ENCODE data around the gene AGRN. TPM values are rescaled to one million over a fixed set of nuclear protein-coding genes. Genes with fewer than 3 reads are reported as not detected.

Gene AGRN
- total RNA-seq, 1 donor from 2014 or later = 203 TPM

DNA sequence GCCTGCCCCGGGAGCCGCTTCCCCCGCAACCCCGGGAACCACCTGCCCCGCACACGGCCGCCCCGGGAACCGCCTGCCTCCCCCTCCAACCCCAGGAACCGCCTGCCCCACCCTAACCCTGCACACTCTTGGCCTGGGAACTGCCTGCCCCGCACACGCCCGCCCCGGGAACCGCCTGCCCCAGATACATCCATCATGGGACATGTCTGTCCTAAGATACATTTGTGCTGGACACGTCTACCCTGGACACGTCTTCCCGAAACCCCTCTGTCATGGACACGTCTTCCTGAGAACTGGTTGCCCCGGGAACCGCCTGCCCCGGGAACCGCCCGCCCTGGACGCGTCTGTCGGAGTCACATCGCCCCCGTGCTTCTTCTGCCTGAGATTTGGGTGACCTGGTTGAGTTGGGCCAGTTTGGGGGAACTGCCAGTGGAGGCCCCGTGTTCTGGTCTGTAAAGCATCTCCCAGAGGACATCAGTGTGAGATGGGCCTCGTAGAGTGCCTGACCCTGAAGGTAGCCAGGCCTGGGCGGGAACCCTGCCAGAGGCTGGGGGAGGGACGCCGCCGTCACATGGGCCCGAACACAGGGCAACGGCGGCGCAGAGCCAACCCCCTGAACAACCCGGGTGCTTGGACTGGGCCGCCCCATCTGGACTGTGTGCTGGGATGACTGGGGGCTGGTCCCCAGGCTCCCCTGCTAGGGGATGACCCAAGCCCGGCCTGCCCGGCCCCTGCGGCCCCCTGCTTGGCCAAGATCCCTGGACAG, 41.7 kb upstream of the AGRN start:
- TF ChIP-seq, protein P1, sequence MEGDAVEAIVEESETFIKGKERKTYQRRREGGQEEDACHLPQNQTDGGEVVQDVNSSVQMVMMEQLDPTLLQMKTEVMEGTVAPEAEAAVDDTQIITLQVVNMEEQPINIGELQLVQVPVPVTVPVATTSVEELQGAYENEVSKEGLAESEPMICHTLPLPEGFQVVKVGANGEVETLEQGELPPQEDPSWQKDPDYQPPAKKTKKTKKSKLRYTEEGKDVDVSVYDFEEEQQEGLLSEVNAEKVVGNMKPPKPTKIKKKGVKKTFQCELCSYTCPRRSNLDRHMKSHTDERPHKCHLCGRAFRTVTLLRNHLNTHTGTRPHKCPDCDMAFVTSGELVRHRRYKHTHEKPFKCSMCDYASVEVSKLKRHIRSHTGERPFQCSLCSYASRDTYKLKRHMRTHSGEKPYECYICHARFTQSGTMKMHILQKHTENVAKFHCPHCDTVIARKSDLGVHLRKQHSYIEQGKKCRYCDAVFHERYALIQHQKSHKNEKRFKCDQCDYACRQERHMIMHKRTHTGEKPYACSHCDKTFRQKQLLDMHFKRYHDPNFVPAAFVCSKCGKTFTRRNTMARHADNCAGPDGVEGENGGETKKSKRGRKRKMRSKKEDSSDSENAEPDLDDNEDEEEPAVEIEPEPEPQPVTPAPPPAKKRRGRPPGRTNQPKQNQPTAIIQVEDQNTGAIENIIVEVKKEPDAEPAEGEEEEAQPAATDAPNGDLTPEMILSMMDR (conservative IDR thresholded peaks at IDR 0.05) = no peak
- no peak overlapping the region for H3K4me3 Mint-ChIP-seq
- DNase-seq (ENCODE audit: low read depth, low spot score) = no peak
- H3K4me1 Mint-ChIP-seq = peaks cover 3% of the 10 kb centered on the region
- H3K36me3 Mint-ChIP-seq (ENCODE audit: low read depth) = peaks cover 3% of the 10 kb centered on the region
- peaks cover 3% of the 10 kb centered on the region for H3K9me3 Mint-ChIP-seq
- no peak overlapping the region for H3K27ac Mint-ChIP-seq (ENCODE audit: unreplicated experiment)
- peaks cover 24% of the 10 kb centered on the region for H3K27me3 Mint-ChIP-seq (ENCODE audit: low read depth)

DNA sequence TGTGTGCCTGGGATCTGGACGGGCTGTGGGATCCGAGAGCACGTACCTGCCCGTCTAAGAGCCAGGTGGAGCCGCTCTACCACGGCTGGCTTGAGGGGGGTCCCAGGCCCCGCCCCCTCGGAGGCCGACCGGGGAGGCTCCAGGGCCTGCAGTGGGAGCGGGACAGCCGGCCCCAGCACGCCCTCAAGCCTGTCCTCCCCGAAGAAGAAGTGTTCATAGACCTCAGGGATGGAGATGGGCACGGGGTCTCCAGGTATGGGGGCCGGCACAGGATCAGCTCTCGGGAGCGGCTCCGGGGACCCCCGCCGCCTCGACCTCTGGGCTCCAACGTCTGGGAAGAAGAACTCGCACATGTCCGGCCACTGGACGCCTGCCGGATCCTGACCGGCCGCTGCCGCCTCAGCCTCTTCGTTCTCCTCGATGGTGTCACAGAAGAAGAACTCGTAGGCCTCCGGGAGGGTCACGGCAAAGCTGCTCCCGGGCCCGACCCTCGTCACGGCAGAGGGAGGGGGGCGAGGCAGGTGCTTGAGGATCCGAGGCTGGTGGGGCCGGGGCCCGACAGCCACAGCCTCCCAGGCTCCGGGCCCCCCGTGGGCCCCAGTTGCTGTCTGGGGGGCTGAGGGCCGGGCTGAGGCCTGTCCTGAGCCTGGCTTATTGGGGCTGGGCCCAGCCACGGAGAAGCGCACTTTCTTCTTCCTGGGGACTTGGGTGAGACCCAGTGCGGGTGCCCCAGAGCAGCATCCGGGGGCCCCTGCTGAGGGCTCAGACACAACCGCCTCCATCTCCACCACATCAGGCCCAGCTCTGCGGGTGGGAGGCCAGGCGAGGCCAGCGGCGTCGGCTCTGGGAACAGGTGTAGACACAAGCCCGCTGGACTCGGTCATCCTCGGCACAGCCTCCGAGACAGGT, 40.8 kb upstream of the AGRN start:
- Mint-ChIP-seq H3K27ac (ENCODE audit: unreplicated experiment) (no peak overlapping the region), H3K36me3 (ENCODE audit: low read depth) (peaks cover 3% of the 10 kb centered on the region), H3K9me3 (peaks cover 3% of the 10 kb centered on the region), H3K4me3 (no peak overlapping the region), H3K27me3 (ENCODE audit: low read depth) (peaks cover 29% of the 10 kb centered on the region), H3K4me1 (peaks cover 3% of the 10 kb centered on the region)
- no peak for DNase-seq (ENCODE audit: low read depth, low spot score)
- TF ChIP-seq, protein P1 (conservative IDR thresholded peaks at IDR 0.05) = no peak

DNA sequence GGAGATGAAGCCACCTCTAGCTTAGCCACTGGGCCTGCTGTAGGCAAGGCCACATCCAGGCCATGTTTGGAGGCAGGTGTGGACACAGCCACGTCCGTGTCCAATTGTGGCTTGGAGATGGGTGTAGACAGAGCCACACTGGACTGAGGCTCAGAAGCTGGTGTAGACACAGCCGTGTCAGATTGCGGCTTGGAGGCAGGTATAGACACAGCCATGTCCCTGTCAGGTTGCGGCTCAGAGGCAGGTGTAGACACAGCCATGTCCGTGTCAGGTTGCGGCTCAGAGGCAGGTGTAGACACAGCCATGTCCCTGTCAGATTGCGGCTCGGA, 40.2 kb upstream of the AGRN start:
- TF ChIP-seq, protein P1 (conservative IDR thresholded peaks at IDR 0.05) = no peak
- H3K36me3 Mint-ChIP-seq (ENCODE audit: low read depth) = peaks cover 3% of the 10 kb centered on the region
- peaks cover 3% of the 10 kb centered on the region for H3K9me3 Mint-ChIP-seq
- no peak for DNase-seq (ENCODE audit: low read depth, low spot score)
- H3K4me1 Mint-ChIP-seq = peaks cover 3% of the 10 kb centered on the region
- H3K27me3 Mint-ChIP-seq (ENCODE audit: low read depth) = peaks cover 31% of the 10 kb centered on the region
- H3K27ac Mint-ChIP-seq (ENCODE audit: unreplicated experiment) = no peak overlapping the region
- no peak overlapping the region for H3K4me3 Mint-ChIP-seq

DNA sequence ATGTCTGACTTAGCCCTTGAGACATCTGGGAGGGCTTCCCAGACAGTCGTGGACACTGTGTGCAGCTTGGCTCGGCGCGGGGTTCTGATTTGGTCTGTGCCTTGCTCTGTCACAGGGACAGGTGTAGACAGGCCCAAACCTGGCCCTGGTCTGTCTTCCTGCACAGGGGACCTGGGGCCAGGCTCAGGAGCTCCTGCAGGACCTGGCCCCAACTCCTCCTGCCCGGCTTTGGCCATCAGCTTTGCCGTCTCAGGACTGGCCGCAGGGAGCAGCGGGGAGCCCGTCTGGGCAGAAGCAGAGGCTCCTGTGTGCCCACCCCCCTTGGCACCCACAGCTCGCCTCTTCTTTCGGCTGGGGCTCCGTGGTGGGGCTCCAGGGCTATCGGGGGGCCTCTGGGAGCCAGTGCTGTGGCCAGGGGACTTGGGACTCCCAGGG, 39.8 kb upstream of the AGRN start:
- Mint-ChIP-seq H3K4me1 (peaks cover 3% of the 10 kb centered on the region), H3K27ac (ENCODE audit: unreplicated experiment) (no peak overlapping the region), H3K4me3 (no peak overlapping the region), H3K36me3 (ENCODE audit: low read depth) (peaks cover 3% of the 10 kb centered on the region), H3K9me3 (peaks cover 3% of the 10 kb centered on the region), H3K27me3 (ENCODE audit: low read depth) (peaks cover 31% of the 10 kb centered on the region)
- DNase-seq (ENCODE audit: low read depth, low spot score) = no peak
- TF ChIP-seq, protein P1 (conservative IDR thresholded peaks at IDR 0.05) = no peak

DNA sequence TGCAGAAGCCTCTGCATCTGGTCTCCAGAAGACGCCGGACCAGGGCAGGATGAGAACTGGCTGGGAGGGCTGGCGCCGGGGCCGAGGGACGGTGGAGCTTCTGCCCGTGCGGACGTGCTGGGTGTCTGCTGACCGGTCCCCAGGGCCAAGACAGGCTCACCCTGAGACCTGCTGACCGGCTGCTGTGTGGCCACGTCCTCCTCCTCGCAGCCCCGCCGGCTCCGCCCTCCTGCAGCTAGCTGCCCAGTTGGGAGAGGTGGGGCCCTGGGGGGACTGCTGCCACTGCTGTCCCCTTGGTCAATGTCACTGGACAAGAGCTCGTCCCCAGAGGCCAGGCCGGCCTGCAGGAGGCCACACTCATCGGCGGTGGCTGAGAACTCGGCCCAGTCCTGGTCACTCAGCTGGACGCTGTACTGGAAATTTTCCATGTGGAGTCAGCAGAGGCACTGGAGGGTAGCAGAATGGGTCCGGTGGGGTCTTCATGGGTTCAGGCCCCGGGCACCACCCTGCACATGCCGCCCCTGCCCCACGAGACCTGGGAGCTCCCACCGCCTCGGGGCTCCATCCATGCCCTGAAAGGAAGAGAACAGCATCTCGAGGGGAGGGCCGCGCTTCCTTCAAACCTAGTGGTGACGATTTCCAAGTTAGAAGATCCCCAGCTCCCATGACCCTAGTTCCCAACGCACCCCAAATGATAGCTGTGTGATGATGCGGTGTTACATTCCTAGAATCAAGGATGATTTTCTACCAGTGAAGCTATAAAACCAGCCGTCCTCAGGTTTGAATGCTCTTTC, 39.1 kb upstream of the AGRN start:
- TF ChIP-seq, protein P1 (conservative IDR thresholded peaks at IDR 0.05) = no peak
- H3K36me3 Mint-ChIP-seq (ENCODE audit: low read depth) = peaks cover 3% of the 10 kb centered on the region

More for the DNA sequence above, 39.1 kb upstream of the AGRN start:
- no peak for DNase-seq (ENCODE audit: low read depth, low spot score)
- no peak overlapping the region for H3K27ac Mint-ChIP-seq (ENCODE audit: unreplicated experiment)
- H3K4me1 Mint-ChIP-seq = peaks cover 3% of the 10 kb centered on the region
- H3K9me3 Mint-ChIP-seq = peaks cover 3% of the 10 kb centered on the region
- H3K27me3 Mint-ChIP-seq (ENCODE audit: low read depth) = peaks cover 34% of the 10 kb centered on the region
- H3K4me3 Mint-ChIP-seq = no peak overlapping the region

Measured in neural crest cell (in vitro differentiated cells).